Posterior vena cava (tissue), 2 donors: ENCODE data around the gene SDK1. TPM values are rescaled to one million over a fixed set of nuclear protein-coding genes. Genes with fewer than 3 reads are reported as not detected.
A peak's percentile ranks its signal among the peaks of the same experiment; 100 is the strongest.
"Not testable (repeated sequence)": the region's sequence is repeated elsewhere in the genome, so short reads cannot be mapped to it uniquely, and the experiment has no call there.

Experiments
- DNase-seq: peaks from one replicate; pipeline ENCODE4 v3.0.0-alpha.2; 2020; ENCODE audit warnings: low spot score
- intact Hi-C, 2 donors: fragments of 100-400 bp; cut with DNase I; formaldehyde crosslinking; loops; one replicate each; pipeline versions ENCODE4 v1.14.1 to v1.14.2; 2022 to 2023
- total RNA-seq, 2 donors: library from RNA; stranded (reverse); fragmentation: NEBNext Ultra II Directional; extraction: Animal tissue kit (Norgen Biotek cat#: 25700); gene quantifications; one replicate each; pipeline ENCODE4 v1.2.1, GENCODE V29; 2021
- donor health status: DM: yes; HTN: yes; CAD: no.
- donor health status: DM: yes; HTN: yes; CAD: no.

Gene SDK1
- total RNA-seq, 2 donors from 2014 or later, result 14.4 to 18.3 TPM

DNA sequence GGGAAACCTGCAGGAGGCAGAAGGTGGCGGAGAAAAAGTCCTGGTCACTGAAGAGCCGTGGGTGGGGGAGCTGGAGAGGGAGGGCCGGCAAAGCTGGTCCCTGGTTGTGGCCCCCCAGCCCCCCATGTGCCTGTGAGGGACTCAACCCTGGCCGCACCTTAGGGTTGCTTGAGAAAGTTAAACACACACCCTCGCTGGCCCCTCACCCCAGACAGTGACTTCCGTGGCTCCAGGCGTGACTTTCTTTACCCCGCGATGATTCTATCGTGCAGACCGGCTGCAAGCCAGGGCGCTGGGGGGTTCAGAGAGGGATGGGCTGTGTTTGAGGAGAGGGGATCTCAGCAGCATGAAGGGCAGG is 933.4 kb downstream of the SDK1 start:
- intact Hi-C loops, result no loop called here
- DNase-seq, result peak; percentile 47

- intact Hi-C loops, result no loop called here
- DNase-seq, result peak; percentile 19
These were observed 933.8 kb downstream of the SDK1 start for GRCh38 chr7:4234886-4235285.

GRCh38 chr7:4235596-4235995 is 934.5 kb downstream of the SDK1 start:
- peak; percentile 77 for DNase-seq

DNA sequence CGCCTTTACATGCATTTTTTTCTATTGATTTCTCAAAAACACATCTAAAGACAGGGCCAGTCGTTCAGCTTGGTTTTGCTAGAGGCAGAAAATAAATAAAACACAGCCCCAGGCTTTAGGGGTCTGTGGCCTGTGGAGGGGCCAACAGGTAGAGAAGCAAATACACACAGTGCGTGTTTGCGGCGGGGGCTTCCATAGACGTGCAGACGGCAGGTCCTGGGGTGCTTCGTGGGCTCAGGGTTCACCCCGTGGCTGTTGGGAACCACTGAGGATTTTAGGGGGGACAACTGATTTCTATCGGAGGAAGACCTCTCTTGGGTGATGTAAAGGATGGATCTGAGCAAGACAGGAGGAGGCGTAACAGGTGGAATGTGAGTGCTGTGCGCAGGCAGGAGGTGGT is 935.3 kb downstream of the SDK1 start:
- peak; percentile 58 for DNase-seq
- intact Hi-C loops, result no loop called here

More at GRCh38 chr7:4235596-4235995, 934.5 kb downstream of the SDK1 start:
- intact Hi-C loops, result no loop called here

GRCh38 chr7:4236873-4237272 is 935.8 kb downstream of the SDK1 start:
- intact Hi-C loops, result not testable (repeated sequence)
- DNase-seq, result peak; percentile 17

DNA sequence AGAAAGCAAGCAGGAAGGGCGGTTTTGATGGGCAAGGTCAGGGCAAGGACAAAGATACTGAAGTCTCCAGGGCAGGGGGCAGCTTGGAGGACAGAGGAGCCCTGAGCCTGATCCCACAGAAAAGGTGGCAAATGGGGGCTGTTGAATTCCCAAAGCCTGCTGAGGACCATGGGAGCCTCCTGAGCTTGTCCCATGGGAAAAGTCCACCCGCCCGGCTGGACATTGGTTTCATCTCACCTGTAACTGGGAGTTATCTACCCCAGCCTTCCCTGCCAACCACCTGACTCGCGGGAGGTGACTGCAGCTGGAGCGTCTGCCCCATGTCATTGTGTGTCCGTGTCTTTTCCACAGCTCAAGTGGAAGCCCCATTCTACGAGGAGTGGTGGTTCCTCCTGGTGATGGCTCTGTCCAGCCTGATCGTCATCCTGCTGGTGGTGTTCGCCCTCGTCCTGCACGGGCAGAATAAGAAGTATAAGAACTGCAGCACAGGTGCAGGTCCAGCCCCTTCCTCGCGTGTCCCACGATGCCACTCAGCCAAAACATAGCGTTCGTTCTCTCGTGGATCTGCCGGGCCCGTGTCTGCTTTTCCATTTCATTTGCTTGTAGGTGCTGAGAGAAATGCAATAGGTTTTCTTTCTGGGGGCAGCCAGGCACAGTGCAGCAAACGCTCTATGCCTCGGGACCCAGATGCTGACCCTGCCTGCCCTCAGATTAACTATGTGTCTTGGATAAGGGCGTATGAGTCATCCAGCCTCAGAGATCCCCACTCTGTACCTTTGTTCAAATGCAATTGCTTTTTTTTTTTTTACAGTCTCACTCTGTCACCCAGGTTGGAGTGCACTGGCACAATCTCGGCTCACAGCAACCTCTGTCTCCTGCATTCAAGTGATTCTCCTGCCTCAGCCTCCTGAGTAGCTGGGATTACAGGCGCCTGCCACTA is 936.5 kb downstream of the SDK1 start:
- intact Hi-C loops, result loop anchor here in 1 of 2 donors (2.0 kb wide), 1 partner anchor 25 kb away; no protein-coding TSS in a partner anchor

GRCh38 chr7:4238861-4239260 is 937.8 kb downstream of the SDK1 start:
- DNase-seq, result no peak
- intact Hi-C loops, result loop anchor here in 1 of 2 donors (2.0 kb wide), 1 partner anchor 24 kb away; no protein-coding TSS in a partner anchor

More for the DNA sequence above, 936.5 kb downstream of the SDK1 start:
- peak; percentile 63 for DNase-seq

- intact Hi-C loops, result no loop called here
- peak; percentile 12 for DNase-seq
These were observed 939.0 kb downstream of the SDK1 start for GRCh38 chr7:4240042-4240441.

DNA sequence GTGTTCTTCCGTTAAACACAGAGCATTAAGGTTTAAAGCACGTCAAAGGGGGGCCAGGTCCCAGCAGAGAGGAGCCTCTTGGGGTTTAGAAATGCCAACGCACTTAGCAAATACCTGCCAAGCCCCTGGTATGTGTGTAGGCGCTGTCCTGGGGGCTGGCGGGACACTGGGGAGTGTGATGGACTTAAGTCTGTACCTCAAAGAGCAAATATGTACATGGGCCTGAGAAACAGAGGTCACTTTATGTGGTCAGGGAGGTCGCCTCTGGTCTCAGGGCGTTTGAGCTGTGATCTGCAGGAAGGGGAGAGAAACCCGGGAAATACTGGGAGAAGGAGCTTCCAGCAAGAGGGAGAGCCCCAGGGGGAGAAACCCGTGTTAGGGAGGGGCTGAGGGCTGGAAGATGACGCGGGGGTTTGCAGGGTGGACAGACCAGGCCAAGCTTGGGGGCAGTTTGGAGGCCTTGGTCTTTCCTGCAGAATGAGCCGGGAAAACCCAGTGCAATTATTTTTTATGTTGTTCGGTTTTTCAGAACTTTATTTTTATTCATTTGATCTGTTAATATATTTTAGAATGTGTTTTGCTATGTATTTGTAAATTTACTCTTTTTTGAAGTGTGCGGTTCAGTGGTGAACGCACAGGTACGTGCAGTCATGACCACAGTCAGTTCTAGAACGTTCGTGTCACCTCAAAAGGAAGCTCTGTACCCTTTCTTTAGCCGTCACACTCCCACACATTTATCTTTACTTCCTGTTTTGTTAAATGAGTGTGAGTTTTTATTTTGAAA is 939.7 kb downstream of the SDK1 start:
- peak; percentile 58 for DNase-seq
- intact Hi-C loops, result no loop called here

- intact Hi-C loops, result no loop called here
- peak; percentile 10 for DNase-seq
These were observed 940.2 kb downstream of the SDK1 start for GRCh38 chr7:4241304-4241612.

DNA sequence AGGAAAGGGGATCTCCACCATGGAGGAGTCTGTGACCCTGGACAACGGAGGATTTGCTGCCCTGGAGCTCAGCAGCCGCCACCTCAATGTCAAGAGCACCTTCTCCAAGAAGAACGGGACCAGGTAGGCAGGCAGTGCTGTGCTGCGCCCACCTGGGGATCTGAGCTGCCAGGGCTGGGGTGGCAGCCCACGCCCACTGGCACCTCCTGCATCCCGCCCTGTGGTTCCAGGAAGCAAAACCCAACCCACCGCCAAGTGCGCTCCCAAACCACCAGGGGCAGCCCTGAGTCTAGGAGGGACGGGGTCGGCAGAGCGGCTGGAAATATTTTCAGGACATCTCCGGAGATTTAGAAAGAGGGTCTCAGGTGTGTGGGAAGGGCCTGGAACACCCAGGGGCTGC is 940.7 kb downstream of the SDK1 start:
- DNase-seq, result peak; percentile 74
- intact Hi-C loops, result no loop called here

DNA sequence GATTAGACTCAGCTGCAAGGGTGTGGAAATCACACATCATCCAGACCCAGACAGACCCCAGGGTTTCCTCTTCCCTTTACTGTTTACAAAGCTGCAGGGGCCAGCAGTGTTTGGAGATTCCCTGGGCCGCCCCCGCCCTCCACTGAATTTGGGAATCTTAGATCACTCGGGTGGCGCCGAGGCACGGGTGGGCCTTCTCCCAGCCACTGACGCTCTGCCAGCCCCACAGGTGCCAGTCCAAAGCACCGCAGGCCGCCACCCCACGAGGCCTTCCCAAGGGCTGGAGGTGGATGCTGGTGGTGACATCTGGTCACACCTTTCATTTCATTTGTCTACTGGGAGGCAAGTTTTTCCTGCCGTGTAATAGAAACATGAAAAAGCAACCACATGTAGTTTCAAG is 941.7 kb downstream of the SDK1 start:
- peak; percentile 41 for DNase-seq
- intact Hi-C loops, result no loop called here

DNA sequence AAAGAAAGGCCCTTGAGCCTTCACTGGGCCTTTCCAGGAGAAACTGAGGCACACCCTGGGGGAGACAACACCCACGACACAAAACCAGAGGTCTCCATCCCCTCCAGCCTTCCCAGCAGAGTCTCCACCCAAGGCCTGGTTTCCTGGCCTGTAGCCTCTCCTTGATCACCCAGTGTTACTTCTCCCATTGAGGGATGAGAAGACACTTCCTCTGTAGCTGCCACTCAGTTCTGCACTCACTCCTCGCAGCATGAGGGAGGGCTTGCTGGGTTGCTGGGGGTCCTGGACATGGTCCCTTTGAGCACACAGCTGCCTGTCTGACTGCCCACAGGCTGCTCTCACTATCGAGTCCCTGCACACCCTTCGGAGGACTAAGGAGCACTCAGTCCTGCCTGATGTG is 943.0 kb downstream of the SDK1 start:
- DNase-seq, result no peak
- intact Hi-C loops, result no loop called here

GRCh38 chr7:4244635-4245034 is 943.6 kb downstream of the SDK1 start:
- peak; percentile 43 for DNase-seq
- intact Hi-C loops, result no loop called here

DNA sequence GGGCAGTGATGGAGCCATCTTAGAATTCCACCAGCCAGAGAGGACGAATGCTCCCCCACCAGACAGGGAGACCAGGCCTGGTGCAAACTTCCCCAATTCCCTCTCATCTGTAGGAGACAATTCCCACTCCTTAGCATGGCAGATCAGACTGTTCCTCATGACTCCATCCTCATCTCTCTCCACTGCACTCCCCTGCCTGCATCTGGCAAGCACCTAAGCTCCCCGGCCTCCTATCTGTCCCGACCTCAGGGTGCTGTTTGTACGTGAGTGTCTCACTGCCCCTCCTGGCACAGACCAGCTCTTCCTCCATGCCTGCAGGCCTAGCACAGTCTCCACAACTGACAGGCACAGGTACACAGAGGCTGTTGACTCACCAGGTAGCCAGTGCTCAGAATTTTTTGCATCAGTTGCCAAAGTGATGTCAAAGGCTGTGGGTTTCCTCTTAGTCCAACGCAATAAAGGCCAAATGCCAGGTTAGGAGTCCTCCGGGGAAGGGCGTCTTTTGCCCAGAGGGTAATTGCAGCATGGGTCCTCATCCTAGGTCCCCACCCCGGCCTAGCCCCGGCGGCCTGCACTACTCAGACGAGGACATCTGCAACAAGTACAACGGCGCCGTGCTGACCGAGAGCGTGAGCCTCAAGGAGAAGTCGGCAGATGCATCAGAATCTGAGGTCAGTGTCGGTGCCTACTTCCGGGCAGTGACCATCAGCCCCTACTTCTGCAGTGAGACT is 944.2 kb downstream of the SDK1 start:
- intact Hi-C loops, result no loop called here
- DNase-seq, result peak; percentile 69

GRCh38 chr7:4245866-4246470 is 944.9 kb downstream of the SDK1 start:
- peak; percentile 49 for DNase-seq
- intact Hi-C loops, result no loop called here

GRCh38 chr7:4246536-4246935 is 945.5 kb downstream of the SDK1 start:
- intact Hi-C loops, result no loop called here
- peak; percentile 60 for DNase-seq

DNA sequence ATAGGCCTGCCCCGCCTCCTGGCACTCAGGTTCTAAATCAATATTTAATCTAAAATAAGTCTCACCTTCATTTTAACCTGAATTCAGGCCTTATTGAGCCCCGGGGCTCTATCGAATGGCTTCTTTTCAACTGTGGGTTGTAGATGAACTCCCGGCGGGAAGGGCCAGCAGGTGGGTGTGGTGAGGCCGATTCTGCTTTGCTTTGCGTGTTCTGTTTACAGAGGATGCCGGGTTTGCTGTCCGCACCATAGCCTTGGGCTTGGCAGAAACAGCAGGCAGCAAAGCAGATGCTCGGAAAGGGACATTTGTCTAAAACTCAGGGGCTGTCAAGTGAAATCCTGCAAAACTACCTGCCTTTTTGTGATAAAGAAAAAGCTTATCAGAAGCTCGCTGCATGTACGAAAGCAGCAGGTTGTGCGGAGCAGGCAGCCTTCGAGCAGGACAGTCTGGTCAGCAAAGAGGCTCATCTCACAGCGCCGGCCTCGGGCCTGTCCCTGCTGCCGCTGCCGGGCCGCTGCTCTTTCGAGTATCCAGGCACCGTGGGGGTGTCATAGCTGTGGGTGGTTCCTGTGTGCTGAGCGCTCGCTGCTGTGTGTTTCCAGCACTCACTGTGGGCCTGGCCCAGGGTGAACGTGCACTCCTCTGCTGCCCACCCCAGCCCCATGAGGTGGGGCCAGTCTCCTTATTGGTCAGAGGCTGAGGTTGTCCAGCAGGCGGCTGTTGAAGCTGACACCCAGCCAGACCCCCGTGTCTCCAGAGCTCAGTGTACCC is 946.2 kb downstream of the SDK1 start:
- intact Hi-C loops, result no loop called here
- peak; percentile 52 for DNase-seq

GRCh38 chr7:4248295-4248694 is 947.2 kb downstream of the SDK1 start:
- intact Hi-C loops, result no loop called here
- no peak for DNase-seq
